H54 (cell line): ENCODE measurements around the gene HNRNPC.
"Not testable (repeated sequence)": the region's sequence is repeated elsewhere in the genome, so short reads cannot be mapped to it uniquely, and the experiment has no call there.

ENCODE experiments used
- DNase-seq: peaks from one replicate; pipeline ENCODE4 v3.0.0; 2011; ENCODE audit warnings: low spot score, mixed read lengths; ENCODE audit not compliant: insufficient read length
- FAIRE-seq: peaks from 3 replicates; lab custom pipeline; 2011; peaks lifted over from hg19 to GRCh38; lab: Jason Lieb, UNC
- POLR2A ChIP-seq: IDR thresholded peaks from 2 replicates; pipeline ENCODE4 v1.6.1; 2011; ENCODE audit warnings: low read depth, mild to moderate bottlenecking, low read length

The HNRNPC gene

GRCh38 chr14:21269252-21270046 lies at the start of gene HNRNPC:
Gene HNRNPC, minus strand, starts transcription at chr14:21269442. Its CDS starts 35,249 bp downstream, at chr14:21234193.
- peak; percentile 95 for FAIRE-seq
- peak; percentile 63 for DNase-seq
- TF ChIP-seq POLR2A, result peak; percentile 69

- no peak for FAIRE-seq
- DNase-seq, result no peak
- no peak for TF ChIP-seq POLR2A
These were observed 48.2 kb upstream of the HNRNPC start for GRCh38 chr14:21317398-21317797.

- no peak for FAIRE-seq
- no peak for DNase-seq
- TF ChIP-seq POLR2A, result no peak
These were observed 44.3 kb upstream of the HNRNPC start for GRCh38 chr14:21313512-21313911.

- no peak for TF ChIP-seq POLR2A
- DNase-seq (no peak), FAIRE-seq (no peak)
These were observed 42.4 kb upstream of the HNRNPC start for GRCh38 chr14:21311614-21312013.

- DNase-seq (no peak), FAIRE-seq (no peak)
- TF ChIP-seq POLR2A, result no peak
These were observed 40.7 kb upstream of the HNRNPC start for GRCh38 chr14:21309956-21310355.

GRCh38 chr14:21309238-21309636 lies 40.0 kb upstream of the HNRNPC start:
- no peak for TF ChIP-seq POLR2A
- DNase-seq (no peak), FAIRE-seq (no peak)

- TF ChIP-seq POLR2A, result no peak; the same call in 1 of the 2 replicates
- FAIRE-seq (no peak), DNase-seq (no peak)
These were observed 39.4 kb upstream of the HNRNPC start for GRCh38 chr14:21308479-21309237.

GRCh38 chr14:21308132-21308478 lies 38.9 kb upstream of the HNRNPC start:
- no peak for TF ChIP-seq POLR2A
- no peak for FAIRE-seq
- DNase-seq, result no peak

- no peak for FAIRE-seq
- no peak for DNase-seq
- TF ChIP-seq POLR2A, result no peak
These were observed 38.4 kb upstream of the HNRNPC start for GRCh38 chr14:21307637-21308036.

- DNase-seq, FAIRE-seq: not testable (repeated sequence)
These were observed 33.5 kb upstream of the HNRNPC start for GRCh38 chr14:21302836-21303140.

GRCh38 chr14:21302013-21302835 lies 33.0 kb upstream of the HNRNPC start:
- DNase-seq (no peak), FAIRE-seq (no peak)
- TF ChIP-seq POLR2A, result no peak

- no peak for TF ChIP-seq POLR2A
- FAIRE-seq (no peak), DNase-seq (no peak)
These were observed 31.6 kb upstream of the HNRNPC start for GRCh38 chr14:21300892-21301291.

GRCh38 chr14:21299562-21300130 lies 30.4 kb upstream of the HNRNPC start:
- no peak for FAIRE-seq
- TF ChIP-seq POLR2A, result no peak
- no peak for DNase-seq

GRCh38 chr14:21298358-21298757 lies 29.1 kb upstream of the HNRNPC start:
- DNase-seq (no peak), FAIRE-seq (no peak)
- TF ChIP-seq POLR2A, result no peak

- DNase-seq, FAIRE-seq: not testable (repeated sequence)
These were observed 24.8 kb upstream of the HNRNPC start for GRCh38 chr14:21294026-21294425.
